ENCODE measurements around the gene ALKBH6.
"Not testable (repeated sequence)": the region's sequence is repeated elsewhere in the genome, so short reads cannot be mapped to it uniquely, and the experiment has no call there.

The ALKBH6 gene

GRCh38 chr19:35992907-35993765, 20.9 kb downstream of the ALKBH6 start:
- no peak for DNase-seq

- DNase-seq = no peak
These were observed 22.1 kb downstream of the ALKBH6 start for GRCh38 chr19:35991731-35992450.

DNA sequence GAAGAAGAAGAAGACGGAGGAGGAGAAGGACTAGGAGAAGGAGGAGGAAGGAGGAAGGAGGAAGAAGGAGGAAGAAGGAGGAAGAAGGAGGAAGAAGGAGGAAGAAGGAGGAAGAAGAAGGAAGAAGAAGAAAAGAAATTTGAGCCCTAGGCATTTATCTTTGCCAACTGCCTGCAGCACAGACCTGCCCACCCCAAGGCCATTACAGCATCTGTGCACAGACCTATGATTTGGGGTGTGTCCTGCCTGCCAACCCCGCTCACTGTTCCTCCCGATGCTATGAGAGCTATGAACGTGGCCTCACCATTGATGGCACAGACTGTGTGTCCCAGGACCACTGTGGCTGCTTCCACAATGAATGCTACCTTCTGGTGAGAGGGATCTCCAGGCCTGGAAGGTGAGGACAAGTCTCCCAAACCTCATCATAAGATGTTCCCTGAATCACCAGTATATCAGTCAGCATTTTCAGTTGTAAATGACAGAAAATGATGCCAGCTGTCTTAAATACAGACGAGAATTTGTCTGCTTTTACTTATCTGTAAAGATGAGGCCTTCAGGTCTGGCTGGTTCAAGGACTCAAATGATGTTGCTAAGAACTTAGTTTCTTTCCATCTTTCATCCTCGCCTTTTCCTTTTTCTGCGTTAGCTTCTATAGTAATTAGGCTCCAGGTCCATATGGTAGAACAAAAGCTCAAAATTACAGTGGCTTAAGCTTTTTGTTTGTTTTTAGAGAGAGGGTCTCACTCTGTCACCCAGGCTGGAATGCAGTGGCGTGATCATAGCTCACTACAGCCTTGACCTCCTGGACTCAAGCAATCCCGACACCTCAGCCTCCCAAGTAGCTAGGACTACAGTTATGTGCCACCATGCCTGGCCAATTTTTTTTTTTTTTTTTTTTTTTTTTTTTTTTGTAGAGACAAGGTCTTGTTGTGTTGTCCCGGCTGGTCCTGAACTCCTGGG, 23.0 kb downstream of the ALKBH6 start:
- no peak for DNase-seq

- no peak for DNase-seq
These were observed 23.9 kb downstream of the ALKBH6 start for GRCh38 chr19:35990156-35990555.

DNA sequence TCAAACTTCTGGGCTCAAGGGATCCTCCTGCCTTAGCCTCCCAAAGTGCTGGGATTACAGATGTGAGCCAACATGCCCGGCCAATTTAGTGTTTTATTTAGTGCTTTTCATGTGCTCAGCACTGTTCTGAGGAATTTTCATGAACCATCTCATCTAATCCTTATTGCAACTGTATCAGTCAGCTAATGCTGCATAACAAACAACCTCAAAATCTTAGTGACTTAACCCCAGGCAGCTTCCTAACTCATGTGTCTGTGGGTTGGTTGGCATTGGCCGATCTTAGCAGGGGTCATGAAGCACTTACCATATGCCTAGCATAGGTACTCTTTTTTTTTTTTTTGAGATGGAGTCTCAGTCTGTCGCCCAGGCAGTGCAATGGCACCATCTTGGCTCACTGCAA, 25.2 kb downstream of the ALKBH6 start:
- no peak for DNase-seq

DNA sequence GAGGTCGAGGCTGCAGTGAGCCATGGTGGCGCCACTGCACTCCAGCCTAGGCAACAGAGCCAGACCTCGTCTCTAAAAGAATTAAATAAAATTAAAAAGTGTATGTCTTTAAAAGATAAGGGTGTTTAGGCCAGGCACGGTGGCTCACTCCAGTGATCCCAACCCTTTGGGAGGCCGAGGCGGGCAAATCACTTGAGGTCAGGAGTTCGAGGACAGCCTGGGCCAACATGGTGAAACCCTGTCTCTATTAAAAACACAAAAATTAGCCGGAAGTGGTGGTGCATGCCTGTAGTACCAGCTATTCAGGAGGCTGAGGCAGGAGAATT, 26.5 kb downstream of the ALKBH6 start:
- DNase-seq = no peak

GRCh38 chr19:35986664-35987570, 27.1 kb downstream of the ALKBH6 start:
- DNase-seq = peak; percentile 16 to 43

DNA sequence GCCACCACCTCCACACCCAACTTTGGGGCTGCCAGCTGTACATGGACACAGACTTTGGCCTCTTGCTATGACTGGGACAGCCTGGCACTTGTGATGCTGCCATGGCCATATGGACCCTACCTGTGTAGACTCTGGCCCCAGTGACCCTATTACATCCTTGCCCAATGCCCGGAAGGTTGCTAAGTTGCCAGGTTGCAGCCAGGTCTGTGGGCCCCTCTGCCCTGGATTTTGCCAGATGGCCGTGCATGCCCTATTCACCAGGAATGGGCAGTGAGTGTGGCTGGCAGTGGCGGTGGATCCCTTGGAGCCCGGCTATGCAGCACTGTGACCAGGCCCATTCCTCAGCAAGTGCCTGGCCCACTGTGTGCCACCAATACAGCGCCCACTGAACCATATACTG, 27.9 kb downstream of the ALKBH6 start:
- no peak for DNase-seq

DNA sequence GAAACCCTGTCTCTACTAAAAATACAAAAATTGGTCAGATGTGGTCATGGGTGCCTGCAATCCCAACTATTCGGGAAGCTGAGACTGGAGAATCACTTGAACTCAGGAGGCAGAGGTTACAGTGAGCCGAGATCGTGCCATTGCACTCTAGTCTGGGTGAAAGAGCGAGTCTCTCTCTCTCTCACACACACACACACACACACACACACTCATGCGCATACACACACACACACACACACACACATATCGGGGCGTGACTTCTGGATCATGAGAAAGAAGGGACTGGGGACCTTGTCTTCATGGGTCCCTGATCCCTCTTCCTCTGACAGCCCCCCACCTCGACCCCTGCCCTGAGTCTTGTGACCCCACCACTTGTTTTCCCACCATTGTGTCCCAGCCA, 30.8 kb downstream of the ALKBH6 start:
- no peak for DNase-seq

- DNase-seq = not testable (repeated sequence)
These were observed 33.0 kb downstream of the ALKBH6 start for GRCh38 chr19:35980997-35981396.

GRCh38 chr19:35978832-35979365, 35.1 kb downstream of the ALKBH6 start:
- DNase-seq = no peak

DNA sequence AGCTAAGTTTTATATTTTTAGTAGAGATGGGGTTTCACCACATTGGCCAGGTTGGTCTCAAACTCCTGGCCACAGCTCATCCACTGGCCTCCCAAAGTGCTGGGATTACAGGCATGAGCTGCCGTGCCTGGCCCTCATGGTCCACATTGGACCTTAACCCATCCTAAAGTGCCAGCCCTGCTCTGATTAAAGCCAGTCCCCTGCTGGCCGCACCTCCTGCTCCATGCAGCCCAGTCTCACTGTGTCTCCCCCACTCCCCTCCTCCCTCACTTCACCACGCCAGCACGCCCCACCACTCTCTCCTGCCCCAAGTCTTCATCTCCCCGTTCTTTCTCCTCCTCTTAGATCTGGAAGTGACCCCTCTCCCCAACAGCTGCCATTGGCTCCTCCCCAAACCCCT, 35.7 kb downstream of the ALKBH6 start:
- DNase-seq = no peak

- peak; percentile 47 to 66 for DNase-seq
These were observed 36.4 kb downstream of the ALKBH6 start for GRCh38 chr19:35977446-35978222.

DNA sequence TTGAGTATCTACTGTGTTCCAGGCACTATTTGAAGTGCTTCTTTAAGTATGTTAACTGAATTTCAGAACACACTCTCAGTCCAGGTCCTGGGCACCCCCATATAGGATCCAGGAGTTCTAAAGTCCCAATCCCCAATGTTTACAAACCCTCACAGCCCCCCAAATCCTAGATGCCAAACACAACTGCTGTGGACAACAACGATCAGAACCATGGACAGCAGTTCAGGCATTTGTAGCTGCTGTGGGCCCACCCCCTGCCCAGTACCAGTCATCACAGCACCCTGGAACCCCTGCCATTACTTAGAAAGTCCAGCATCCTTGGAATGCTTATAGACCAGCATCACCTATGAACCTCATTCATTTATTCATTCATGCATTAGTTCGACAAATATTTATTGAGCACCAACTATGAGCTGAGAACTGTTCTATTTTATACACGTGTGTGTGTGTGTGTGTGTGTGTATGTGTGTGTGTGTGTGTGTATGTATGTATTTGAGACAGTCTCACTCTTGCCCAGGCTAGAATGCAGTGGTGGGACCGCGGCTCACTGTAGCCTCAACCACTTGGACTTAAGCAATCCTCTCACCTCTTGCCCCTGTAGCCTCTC, 38.3 kb downstream of the ALKBH6 start:
- no peak for DNase-seq

- DNase-seq = no peak
These were observed 40.5 kb downstream of the ALKBH6 start for GRCh38 chr19:35973487-35973886.

GRCh38 chr19:35966771-35967170, 47.2 kb downstream of the ALKBH6 start:
- DNase-seq = no peak

- DNase-seq = no peak
These were observed 50.5 kb downstream of the ALKBH6 start for GRCh38 chr19:35963514-35963913.

DNA sequence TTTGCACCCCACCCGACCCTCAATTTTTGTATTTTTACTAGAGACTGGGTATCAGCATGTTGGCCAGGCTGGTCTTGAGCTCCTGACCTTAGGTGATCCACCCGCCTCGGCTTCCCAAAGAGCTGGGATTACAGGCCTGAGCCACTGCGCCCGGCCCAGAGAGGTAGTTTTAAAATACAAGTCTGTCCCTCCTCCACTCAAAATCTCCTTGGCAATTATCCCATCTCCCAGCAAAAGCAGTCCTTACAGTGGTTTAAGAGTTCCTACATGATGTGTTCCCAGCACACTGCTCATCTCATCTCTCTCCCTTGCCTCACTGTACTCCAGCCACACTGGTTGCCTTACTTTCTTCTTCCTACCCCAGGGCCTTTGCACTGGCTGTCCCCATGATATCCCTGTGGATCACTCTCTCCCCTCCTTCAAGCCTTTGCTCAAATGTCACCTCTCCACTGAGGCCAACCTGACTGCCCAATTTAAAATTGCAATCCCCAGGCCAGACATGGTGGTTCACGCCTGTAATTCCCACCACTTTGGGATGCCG, 53.5 kb downstream of the ALKBH6 start:
- no peak for DNase-seq

GRCh38 chr19:35959968-35960320, 54.1 kb downstream of the ALKBH6 start:
- no peak for DNase-seq
